ENCODE results near the gene S1PR4. TPM values are rescaled to one million over a fixed set of nuclear protein-coding genes. Genes with fewer than 3 reads are reported as not detected.

S1PR4 gene
- total and polyA plus RNA-seq, 2 of the 13 experiments (the other 11 are each of a cell fraction or from before 2014, with no cell fraction given), result 0.07 to 0.09 TPM

GRCh38 chr19:3210347-3211017 lies 31.9 kb downstream of the S1PR4 start (continued):
- TF ChIP-seq PRDM15 (CRISPR knock-in tag; IDR thresholded peaks at IDR 0.05) (no peak), ZNF343 (CRISPR knock-in tag; IDR thresholded peaks at IDR 0.05) (no peak), ZNF451 (CRISPR knock-in tag; IDR thresholded peaks at IDR 0.05) (no peak), SIN3A (IDR thresholded peaks at IDR 0.05; ENCODE audit: borderline replicate concordance, low read depth, low read length) (no peak), ZNF83 (CRISPR knock-in tag; IDR thresholded peaks at IDR 0.05; ENCODE audit: borderline replicate concordance) (no peak), ZNF543 (CRISPR knock-in tag; IDR thresholded peaks at IDR 0.05) (no peak), ZNF552 (CRISPR knock-in tag; IDR thresholded peaks at IDR 0.05; ENCODE audit: borderline replicate concordance) (no peak), BCLAF1 (IDR thresholded peaks at IDR 0.05) (no peak), IKZF5 (CRISPR knock-in tag; IDR thresholded peaks at IDR 0.05) (no peak), CBX1 (IDR thresholded peaks at IDR 0.05; ENCODE audit: low read depth) (no peak), YEATS4 (CRISPR knock-in tag; IDR thresholded peaks at IDR 0.05; ENCODE audit: borderline replicate concordance) (no peak), ZBTB3 (CRISPR knock-in tag; IDR thresholded peaks at IDR 0.05; ENCODE audit: borderline replicate concordance, low read depth) (no peak), ZNF232 (CRISPR knock-in tag; IDR thresholded peaks at IDR 0.05; ENCODE audit: borderline replicate concordance) (no peak), XBP1 (CRISPR knock-in tag; IDR thresholded peaks at IDR 0.05) (no peak), FOXA3 (CRISPR knock-in tag; IDR thresholded peaks at IDR 0.05) (no peak), REL (CRISPR knock-in tag; conservative IDR thresholded peaks at IDR 0.05) (no peak), ZZZ3 (CRISPR knock-in tag; IDR thresholded peaks at IDR 0.05; ENCODE audit: borderline replicate concordance) (no peak), ZSCAN31 (CRISPR knock-in tag; IDR thresholded peaks at IDR 0.05; ENCODE audit: low read depth) (no peak), NFE2L1 (CRISPR knock-in tag; IDR thresholded peaks at IDR 0.05; ENCODE audit: borderline replicate concordance) (no peak), ZNF18 (CRISPR knock-in tag; IDR thresholded peaks at IDR 0.05; ENCODE audit: insufficient replicate concordance) (no peak), KDM2A (CRISPR knock-in tag; IDR thresholded peaks at IDR 0.05; ENCODE audit: borderline replicate concordance, low read depth) (peak; percentile 36; the same call in 1 of the 2 replicates)

Measured in HepG2 (cell line).